GM18505 (cell line): ENCODE measurements around the gene USP25.

Experiments
- ATAC-seq: cut with Tn5 transposase; IDR thresholded peaks from one replicate; pipeline ENCODE4 v1.9.1; 2021; ENCODE audit not compliant: unreplicated experiment
- POLR2A ChIP-seq: IDR thresholded peaks from 4 replicates; pipeline ENCODE4 v1.6.1; 2011; ENCODE audit warnings: borderline replicate concordance; ENCODE audit not compliant: insufficient read depth, insufficient read length; ENCODE audit errors: extremely low read depth

Gene USP25

DNA sequence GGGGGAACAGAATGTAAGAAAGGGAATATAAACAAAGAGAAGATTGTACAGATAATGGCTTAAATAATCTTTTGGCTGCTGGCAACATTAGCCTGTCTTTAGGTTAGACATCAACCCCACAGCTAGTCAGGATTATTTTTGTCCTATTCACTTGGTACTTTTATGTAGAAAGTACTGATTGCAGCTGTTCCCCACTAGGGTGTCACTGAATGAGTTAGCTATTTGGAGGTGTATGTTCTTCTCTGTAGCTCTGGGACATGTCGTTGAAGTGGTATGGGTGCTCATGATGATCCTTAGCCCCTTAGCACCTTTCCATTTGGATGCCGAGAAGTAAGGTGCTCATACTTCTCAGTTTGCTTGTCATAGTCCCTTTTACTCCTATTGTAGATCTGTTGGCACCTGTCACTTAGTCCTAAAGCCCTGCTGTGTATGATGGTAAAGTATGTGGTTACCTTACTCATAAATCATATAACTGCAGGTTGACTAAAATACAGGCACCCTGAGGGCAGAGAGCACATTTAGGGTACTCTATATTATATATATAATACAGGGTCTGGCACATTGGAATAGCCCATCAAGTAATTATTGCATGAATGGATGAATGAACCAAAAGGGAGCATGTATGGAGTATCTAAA lies 64.6 kb downstream of the USP25 start:
- TF ChIP-seq POLR2A, result no peak
- no peak for ATAC-seq

DNA sequence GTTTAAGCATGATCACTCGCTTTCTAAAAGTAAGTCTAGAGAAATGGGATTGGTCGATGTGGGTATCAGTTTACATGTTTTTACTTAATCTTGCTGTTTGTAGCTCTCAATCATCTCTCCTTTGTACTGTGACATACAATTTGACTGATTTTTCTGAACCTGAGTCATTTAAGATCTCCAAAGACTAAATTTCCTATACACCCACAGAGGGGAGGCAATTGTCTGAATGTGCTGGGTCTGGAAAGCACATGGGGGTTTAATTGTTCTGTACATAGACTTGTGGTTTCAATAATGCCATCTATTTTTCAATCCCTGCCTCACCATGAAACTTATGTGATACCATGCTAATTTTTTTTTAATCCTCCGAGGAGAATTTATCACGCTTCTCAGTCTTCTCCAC lies 65.8 kb downstream of the USP25 start:
- ATAC-seq, result no peak
- TF ChIP-seq POLR2A, result no peak

DNA sequence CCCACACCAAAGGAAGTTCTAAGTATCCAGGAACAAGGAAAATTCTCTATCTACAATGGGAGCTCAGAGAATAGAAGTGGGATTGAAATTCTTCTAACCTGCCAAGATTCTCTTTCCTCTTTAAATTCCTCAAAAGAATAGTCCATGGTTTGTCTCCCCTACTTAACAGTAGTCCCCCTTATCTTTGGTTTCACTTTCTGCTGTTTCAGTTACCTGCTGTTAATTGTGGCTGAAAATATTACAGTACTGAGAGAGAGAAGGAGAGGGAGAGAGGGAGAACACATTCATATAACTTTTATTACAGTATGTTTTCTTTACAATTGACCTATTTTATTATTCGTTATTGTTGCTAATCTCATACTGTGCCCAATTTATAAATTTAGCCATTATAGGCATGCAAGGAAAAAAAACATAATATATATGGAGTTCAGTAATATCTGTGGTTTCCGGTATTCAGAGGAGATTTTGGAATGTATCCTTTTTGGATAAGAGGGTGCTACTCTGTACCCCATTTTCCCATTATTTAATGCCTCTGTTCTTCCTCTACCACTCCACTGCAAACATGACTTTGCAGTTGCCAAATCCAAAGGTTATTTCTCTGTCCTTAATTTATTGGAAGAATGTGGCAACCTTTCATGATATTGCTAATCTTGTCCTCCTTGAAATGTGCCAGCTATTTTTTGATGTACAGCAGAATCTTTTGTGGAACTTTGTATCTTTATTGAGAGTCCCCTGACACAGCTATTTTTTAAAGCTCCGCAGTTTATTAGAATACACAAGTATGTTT lies 68.0 kb downstream of the USP25 start:
- no peak for ATAC-seq
- TF ChIP-seq POLR2A, result no peak

DNA sequence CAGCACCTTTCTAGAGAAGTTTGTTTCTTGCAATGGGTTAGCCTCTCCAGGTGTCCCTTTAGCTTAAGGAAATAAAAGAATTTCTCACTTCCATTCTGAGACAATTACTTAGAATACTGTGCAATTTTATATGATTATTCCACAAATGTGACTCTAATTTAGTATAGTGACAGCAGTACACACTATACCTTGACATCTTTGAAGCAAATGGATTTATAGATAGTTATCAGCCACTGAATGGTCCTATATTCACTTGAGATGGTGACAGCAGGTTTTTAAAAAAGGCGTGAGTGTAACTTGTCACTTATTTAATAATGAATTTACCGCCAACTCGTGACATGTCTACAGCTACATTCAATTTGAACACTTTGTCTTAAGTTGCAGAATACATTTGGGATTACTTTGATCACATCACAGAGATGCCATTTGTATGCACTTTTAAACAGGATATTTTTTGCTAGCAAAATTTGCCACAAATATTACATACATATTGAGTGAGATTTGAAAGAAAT lies 71.6 kb downstream of the USP25 start:
- no peak for ATAC-seq

DNA sequence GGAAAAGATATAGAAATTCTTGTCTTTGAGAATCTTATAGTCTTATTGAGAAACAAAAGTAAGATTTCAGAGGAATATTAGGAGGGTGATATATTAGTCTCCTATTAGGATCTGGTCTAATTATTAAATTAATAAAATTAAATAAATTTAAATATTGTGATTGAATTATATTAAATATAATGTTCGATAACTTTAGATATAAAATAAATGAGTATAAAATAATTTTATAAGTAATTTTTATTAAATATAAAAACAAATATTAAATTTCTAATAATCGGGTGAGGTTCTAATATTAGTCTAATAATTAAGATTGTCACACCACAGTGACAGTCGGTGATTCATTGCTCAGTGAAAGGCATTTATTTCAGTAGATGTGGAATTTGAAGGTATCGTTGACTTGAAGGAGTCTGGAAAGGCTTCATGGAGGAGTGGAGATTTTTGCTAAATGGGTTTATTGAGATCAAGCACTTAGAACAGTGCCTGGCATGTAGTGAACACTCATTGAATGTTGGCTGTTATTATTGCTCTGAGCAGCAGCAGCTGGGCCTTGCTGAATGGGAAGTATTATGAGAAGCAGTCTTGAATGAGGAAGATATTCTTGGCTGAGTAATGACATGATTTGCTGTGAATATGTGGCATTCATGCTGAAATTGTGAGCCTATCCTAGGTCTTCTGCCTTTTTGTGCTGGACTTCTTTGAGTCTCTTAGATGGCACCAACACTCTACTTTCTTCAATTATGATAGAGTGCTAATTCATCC lies 74.6 kb downstream of the USP25 start:
- TF ChIP-seq POLR2A, result no peak

More for the DNA sequence above, 71.6 kb downstream of the USP25 start:
- no peak for TF ChIP-seq POLR2A

DNA sequence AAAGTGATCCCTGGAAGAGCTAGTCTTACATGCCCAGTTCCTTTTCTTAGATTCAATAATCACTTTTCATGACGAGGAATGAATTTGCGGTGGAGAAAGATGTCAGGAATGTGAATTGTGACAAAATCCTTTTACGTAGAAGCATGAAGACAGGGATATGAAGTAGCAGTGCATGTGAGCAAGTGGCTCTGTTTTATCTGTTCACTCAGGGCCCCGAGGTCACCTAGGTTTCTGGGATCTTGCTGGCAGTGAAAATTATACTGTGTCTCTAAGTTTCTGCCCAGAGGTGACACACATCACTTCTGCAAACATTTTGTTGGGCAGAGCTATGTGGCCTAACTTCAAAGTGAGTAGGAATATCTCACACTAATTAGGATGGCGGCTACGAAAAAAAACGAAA lies 79.3 kb downstream of the USP25 start:
- no peak for TF ChIP-seq POLR2A
- no peak for ATAC-seq

More for the DNA sequence above, 74.6 kb downstream of the USP25 start:
- ATAC-seq, result no peak

DNA sequence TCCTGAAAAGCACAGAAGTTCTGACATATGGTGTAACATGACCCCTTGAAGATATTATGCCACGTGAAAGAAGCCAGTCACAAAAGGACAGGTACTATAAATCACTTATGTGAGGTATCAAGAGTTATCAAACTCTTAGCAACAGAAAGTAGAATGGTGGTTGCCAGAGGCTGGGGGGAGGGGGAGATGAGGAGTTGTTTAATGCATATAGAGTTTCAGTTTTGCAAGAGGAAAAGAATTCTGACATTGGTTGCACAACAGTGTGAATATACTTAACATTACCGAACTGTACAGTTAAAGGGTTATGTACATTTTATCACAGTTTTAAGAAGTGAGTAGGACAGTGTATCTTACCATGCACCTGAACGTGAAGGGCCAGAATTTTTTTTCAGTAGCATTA lies 80.0 kb downstream of the USP25 start:
- no peak for ATAC-seq
- no peak for TF ChIP-seq POLR2A

DNA sequence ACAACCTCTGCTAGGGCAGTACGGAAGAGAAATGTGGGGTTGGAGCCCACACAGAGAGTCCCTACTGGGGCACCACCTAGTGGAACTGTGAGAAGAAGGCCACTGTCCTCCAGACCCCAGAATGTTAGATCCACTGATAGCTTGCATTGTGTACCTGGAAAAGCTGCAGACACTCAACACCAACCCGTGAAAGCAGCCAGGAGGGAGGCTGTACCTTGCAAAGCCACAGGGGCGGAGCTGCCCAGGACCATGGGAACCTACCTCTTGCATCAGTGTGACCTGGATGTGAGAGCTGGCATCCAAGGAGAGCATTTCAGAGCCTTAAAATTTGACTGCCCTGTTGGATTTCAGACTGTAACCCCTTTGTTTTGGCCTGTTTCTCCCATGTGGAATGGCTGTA lies 85.5 kb downstream of the USP25 start:
- TF ChIP-seq POLR2A, result no peak

DNA sequence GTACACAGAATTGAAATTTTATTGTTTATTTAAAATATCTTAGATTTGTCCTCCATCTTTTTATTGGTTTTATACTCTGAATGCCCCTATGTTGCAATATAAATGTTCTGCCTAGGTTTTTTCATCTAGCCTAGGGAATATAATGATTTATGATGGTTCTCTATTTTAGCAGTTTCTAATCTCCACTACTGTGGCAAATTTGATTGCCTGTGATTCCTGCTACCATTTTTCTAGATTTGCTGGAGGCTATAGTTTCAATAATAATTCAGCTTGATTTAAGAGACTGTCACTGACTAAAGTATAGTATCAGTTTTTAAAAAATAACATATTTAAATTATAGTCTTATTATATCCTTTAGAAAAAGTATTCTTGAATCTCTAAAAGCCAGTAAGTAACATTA lies 90.5 kb downstream of the USP25 start:
- no peak for ATAC-seq
- TF ChIP-seq POLR2A, result no peak

More for the DNA sequence above, 85.5 kb downstream of the USP25 start:
- no peak for ATAC-seq

DNA sequence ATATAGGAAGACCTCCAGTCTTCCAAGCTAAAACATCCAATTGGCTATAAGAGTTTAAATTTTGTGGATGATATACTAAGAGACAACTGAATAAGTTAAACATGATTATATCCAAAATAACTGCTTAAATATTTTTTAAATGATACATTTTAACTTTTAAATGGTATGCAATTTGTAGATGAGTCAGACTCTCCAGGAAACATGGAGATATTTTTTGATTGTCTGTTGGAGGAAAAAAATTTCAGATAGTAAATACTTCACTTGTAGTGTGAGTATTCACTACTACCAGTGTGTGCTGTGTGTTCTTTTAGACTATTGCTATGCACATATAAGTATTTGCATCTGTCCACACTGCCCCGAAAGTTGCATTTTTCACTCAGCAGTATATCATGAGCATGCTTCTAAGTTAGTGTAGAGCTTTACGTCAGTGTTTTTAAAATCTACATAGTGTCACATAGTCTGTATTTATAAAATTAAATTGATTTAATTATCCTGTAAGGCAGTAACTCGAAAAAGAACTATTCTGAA lies 91.1 kb downstream of the USP25 start:
- no peak for TF ChIP-seq POLR2A
- no peak for ATAC-seq

DNA sequence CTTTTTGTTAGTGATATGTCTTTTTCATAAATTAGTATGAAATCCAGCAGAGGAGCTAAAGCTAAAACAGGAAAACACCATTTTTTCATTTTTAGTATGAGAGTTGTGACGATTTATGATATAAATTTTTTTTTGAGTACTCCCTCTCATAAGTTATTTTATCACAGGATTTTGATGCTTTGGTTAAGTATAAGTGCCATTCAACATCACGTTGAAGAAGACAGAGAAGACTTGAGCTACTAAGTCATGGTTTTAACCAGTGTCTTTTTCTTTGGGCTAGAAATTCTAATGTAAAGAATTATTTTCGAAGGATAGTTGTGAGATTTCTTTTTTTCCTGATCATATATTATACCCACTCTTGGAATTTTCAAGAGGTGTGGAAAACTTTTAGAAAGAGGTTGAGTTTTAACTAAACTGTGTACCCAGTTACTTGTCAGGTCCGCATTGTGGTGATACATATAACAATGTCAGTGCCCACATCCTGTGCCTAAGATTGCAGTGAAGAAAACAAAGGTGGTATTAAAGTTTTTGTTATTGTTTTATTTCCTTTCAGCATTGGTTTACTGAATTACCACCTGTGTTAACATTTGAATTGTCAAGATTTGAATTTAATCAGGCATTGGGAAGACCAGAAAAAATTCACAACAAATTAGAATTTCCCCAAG lies 93.8 kb downstream of the USP25 start:
- TF ChIP-seq POLR2A, result no peak
- no peak for ATAC-seq

DNA sequence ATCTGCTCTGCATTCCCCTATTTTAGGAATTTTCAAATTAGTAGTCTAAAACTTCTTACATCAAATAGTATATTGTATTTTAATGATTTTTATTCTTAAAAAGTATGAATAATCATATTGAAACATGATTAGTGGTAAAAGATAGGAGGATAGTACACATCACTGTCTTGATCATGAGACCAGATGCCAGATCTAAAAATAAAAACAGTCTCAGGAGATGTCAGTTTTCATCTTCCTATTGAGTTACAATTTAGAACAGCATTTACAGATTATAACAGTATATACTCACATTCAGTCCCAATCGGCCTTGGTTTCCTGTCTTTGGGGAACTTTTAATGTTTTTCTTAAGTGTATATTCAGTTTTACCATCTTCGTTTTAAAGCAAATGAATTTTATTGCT lies 95.9 kb downstream of the USP25 start:
- no peak for TF ChIP-seq POLR2A
- ATAC-seq, result no peak

DNA sequence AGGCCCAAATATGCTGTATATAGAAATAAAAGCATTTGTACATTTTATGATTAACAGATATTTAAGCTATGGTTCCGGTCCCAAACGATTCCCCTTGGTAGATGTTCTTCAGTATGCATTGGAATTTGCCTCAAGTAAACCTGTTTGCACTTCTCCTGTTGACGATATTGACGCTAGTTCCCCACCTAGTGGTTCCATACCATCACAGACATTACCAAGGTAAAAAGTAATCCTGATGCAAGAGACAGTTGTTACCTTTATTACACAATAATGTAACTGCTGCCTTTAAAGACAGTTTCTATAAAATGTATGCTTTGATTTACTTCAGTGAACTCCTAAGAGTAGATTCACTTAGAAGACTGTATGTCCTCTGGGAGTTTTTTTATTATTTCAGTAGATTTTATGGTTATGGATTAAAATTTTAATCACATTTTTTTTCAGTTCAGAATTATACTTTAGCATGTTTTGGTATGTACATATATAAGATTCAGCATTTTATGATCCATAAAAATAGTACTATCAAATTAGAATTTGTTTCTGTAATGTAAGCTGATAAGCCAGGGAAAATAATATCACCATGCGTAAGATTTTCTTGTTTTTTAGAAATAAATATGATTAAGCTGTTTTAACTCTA lies 96.5 kb downstream of the USP25 start:
- ATAC-seq, result no peak
- no peak for TF ChIP-seq POLR2A

DNA sequence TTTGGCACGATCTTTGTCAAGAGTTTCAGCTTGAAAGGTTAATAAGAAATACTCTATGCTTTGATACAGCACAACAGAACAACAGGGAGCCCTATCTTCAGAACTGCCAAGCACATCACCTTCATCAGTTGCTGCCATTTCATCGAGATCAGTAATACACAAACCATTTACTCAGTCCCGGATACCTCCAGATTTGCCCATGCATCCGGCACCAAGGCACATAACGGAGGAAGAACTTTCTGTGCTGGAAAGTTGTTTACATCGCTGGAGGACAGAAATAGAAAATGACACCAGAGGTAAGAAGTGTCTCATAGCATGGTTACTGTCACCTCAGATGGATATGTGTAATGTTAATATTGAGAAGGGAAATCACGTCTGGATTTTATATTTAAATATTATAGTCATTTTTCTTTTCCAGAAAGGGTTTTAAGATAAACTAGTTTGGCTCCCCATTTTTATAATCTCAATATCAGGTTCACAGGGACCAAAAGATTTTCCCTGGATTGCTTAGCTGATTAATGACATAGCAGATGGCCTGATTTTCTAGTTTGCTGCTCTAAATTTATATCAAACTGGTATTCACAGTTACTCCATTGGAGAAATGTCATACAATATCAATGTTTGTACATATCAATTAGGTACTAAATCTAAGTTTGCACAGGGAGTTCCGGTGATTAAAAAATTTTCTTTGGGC lies 97.3 kb downstream of the USP25 start:
- no peak for TF ChIP-seq POLR2A
- no peak for ATAC-seq
